H9 (cell line): ENCODE results near the gene CDK5R2. TPM values are rescaled to one million over a fixed set of nuclear protein-coding genes. Genes with fewer than 3 reads are reported as not detected.

ENCODE experiments used
- DNase-seq: peaks from one replicate; pipeline ENCODE4 v3.0.0-alpha.2; 2017
- H2AFZ ChIP-seq: one replicate; pipeline ENCODE4 v1.6.1; 2013; ENCODE audit warnings: mild to moderate bottlenecking, low read length, control low read depth, moderate library complexity
- H2AK5ac ChIP-seq: 2 replicates; pipeline ENCODE4 v1.6.1; 2013; ENCODE audit warnings: low read length, control low read depth, mixed read lengths; ENCODE audit not compliant: insufficient read length
- H2BK120ac ChIP-seq: one replicate; pipeline ENCODE4 v1.6.1; 2013; ENCODE audit warnings: low read depth, mild to moderate bottlenecking, low read length, control low read depth, inconsistent platforms; ENCODE audit not compliant: poor library complexity, severe bottlenecking
- H2BK12ac ChIP-seq: 2 replicates; pipeline ENCODE4 v1.6.1; 2013; ENCODE audit warnings: low read length, control low read depth, mixed read lengths, low read depth; ENCODE audit not compliant: insufficient read length
- H2BK15ac ChIP-seq: 2 replicates; pipeline ENCODE4 v1.6.1; 2013; ENCODE audit warnings: low read depth, low read length, control low read depth
- H2BK20ac ChIP-seq: one replicate; pipeline ENCODE4 v1.6.1; 2013; ENCODE audit warnings: low read depth, mild to moderate bottlenecking, low read length, control low read depth, inconsistent platforms; ENCODE audit not compliant: poor library complexity, severe bottlenecking
- H2BK5ac ChIP-seq: 2 replicates; pipeline ENCODE4 v1.6.1; 2013; ENCODE audit warnings: low read length, control low read depth, mixed read lengths; ENCODE audit not compliant: insufficient read length
- H3K14ac ChIP-seq: 2 replicates; pipeline ENCODE4 v1.6.1; 2013; ENCODE audit warnings: low read length, control low read depth; ENCODE audit not compliant: insufficient read depth
- H3K18ac ChIP-seq: 2 replicates; pipeline ENCODE4 v1.6.1; 2013; ENCODE audit warnings: low read depth, mild to moderate bottlenecking, mixed read lengths, low read length, control low read depth; ENCODE audit not compliant: insufficient read length
- H3K23ac ChIP-seq: 2 replicates; pipeline ENCODE4 v1.6.1; 2013; ENCODE audit warnings: low read length, control low read depth, mixed read lengths, low read depth; ENCODE audit not compliant: insufficient read length
- H3K23me2 ChIP-seq: 2 replicates; pipeline ENCODE4 v1.6.1; 2013; ENCODE audit warnings: low read depth, mild to moderate bottlenecking, mixed read lengths, low read length, control low read depth; ENCODE audit not compliant: insufficient read length, poor library complexity, severe bottlenecking
- H3K27ac ChIP-seq: 2 replicates; pipeline ENCODE4 v1.5.1; 2013; ENCODE audit warnings: low read length, control low read depth, mixed read lengths, low read depth; ENCODE audit not compliant: insufficient read length
- H3K27me3 ChIP-seq: 2 replicates; pipeline ENCODE4 v1.6.1; 2013; ENCODE audit warnings: low read length, control low read depth, inconsistent platforms; ENCODE audit not compliant: insufficient read depth
- H3K4ac ChIP-seq: 2 replicates; pipeline ENCODE4 v1.6.1; 2013; ENCODE audit warnings: low read depth, mild to moderate bottlenecking, control low read depth, inconsistent platforms, low read length, moderate library complexity
- H3K4me1 ChIP-seq: 2 replicates; pipeline ENCODE4 v1.6.1; 2013; ENCODE audit warnings: low read length, control low read depth, inconsistent platforms; ENCODE audit not compliant: insufficient read depth
- H3K4me2 ChIP-seq: 2 replicates; pipeline ENCODE4 v1.6.1; 2013; ENCODE audit warnings: low read length, control low read depth, mixed read lengths; ENCODE audit not compliant: insufficient read length, insufficient read depth
- H3K56ac ChIP-seq: 2 replicates; pipeline ENCODE4 v1.6.1; 2013; ENCODE audit warnings: low read depth, mild to moderate bottlenecking, mixed read lengths, low read length, control low read depth; ENCODE audit not compliant: insufficient read length
- H3K79me1 ChIP-seq: 2 replicates; pipeline ENCODE4 v1.6.1; 2013; ENCODE audit warnings: low read depth, mild to moderate bottlenecking, moderate library complexity, low read length, control low read depth, inconsistent platforms; ENCODE audit not compliant: insufficient read depth, poor library complexity, severe bottlenecking
- H3K79me2 ChIP-seq: 2 replicates; pipeline ENCODE4 v1.6.1; 2013; ENCODE audit warnings: low read length, control low read depth, inconsistent platforms; ENCODE audit not compliant: insufficient read depth
- H3K9ac ChIP-seq: 2 replicates; pipeline ENCODE4 v1.6.1; 2013; ENCODE audit warnings: low read length, control low read depth, mixed read lengths; ENCODE audit not compliant: insufficient read length; ENCODE audit errors: extremely low read depth
- H3K9me3 ChIP-seq: one replicate; pipeline ENCODE4 v1.6.1; 2013; ENCODE audit warnings: low read depth, low read length, inconsistent platforms; ENCODE audit not compliant: control insufficient read depth
- H3T11ph ChIP-seq: one replicate; pipeline ENCODE4 v1.6.1; 2013; ENCODE audit warnings: mild to moderate bottlenecking, low read length, control low read depth, inconsistent platforms
- H4K20me1 ChIP-seq: one replicate; pipeline ENCODE4 v1.6.1; 2013; ENCODE audit not compliant: control insufficient read depth, insufficient read length, insufficient read depth
- H4K5ac ChIP-seq: 2 replicates; pipeline ENCODE4 v1.6.1; 2013; ENCODE audit warnings: low read depth, mild to moderate bottlenecking, mixed read lengths, low read length, control low read depth; ENCODE audit not compliant: insufficient read length
- H4K8ac ChIP-seq: replicated peaks from 2 replicates; pipeline ENCODE4 v1.6.1; 2013; ENCODE audit warnings: low read length, control low read depth, mixed read lengths, low read depth; ENCODE audit not compliant: insufficient read length
- H4K91ac ChIP-seq: 2 replicates; pipeline ENCODE4 v1.6.1; 2013; ENCODE audit warnings: low read depth, mild to moderate bottlenecking, moderate library complexity, mixed read lengths, low read length, control low read depth; ENCODE audit not compliant: insufficient read length
- H3K27ac Mint-ChIP-seq, 3 experiments: 2 replicates in 2 of 3; 3 replicates in 1 of 3; pipeline ENCODE4 v1.8.0; 2020 to 2021; ENCODE audit warnings: mixed read lengths in 3 of 3, mild to moderate bottlenecking in 1 of 3, moderate library complexity in 1 of 3
- H3K27me3 Mint-ChIP-seq: 2 replicates; pipeline ENCODE4 v1.8.0; 2021; ENCODE audit warnings: low read depth, mild to moderate bottlenecking, moderate library complexity, mixed read lengths
- H3K36me3 Mint-ChIP-seq, 3 experiments: 2 replicates in 2 of 3; 3 replicates in 1 of 3; pipeline ENCODE4 v1.8.0; 2020 to 2021; ENCODE audit warnings: low read depth in 3 of 3, mixed read lengths in 3 of 3; ENCODE audit not compliant: insufficient read depth in 1 of 3
- H3K4me1 Mint-ChIP-seq, 2 experiments: 2 replicates each; pipeline ENCODE4 v1.8.0; 2020; ENCODE audit warnings: mixed read lengths in 2 of 2
- H3K4me3 Mint-ChIP-seq, 2 experiments: 2 replicates in 1 of 2; 3 replicates in 1 of 2; pipeline ENCODE4 v1.8.0; 2020 to 2021; ENCODE audit warnings: mild to moderate bottlenecking in 2 of 2, mixed read lengths in 2 of 2, moderate library complexity in 1 of 2
- H3K9me3 Mint-ChIP-seq, 2 experiments: 2 replicates in 1 of 2; 3 replicates in 1 of 2; pipeline ENCODE4 v1.8.0; 2020; ENCODE audit warnings: mild to moderate bottlenecking in 2 of 2, mixed read lengths in 2 of 2, moderate library complexity in 1 of 2
- WGBS: extraction: QIAGEN DNeasy Blood & Tissue Kit; methylation state at CpG from one replicate; pipeline ENCODE4 v1.1.7; 2013; ENCODE audit warnings: missing lambda C conversion rate, low lambda C conversion rate, mixed read lengths; ENCODE audit not compliant: insufficient read length; ENCODE audit errors: extremely low coverage; 5-methylcytosine and 5-hydroxymethylcytosine counted together
- total RNA-seq: library from RNA; stranded (reverse); gene quantifications from 2 replicates; pipeline ENCODE4 v1.2.1, GENCODE V29; 2021
- TF ChIP-seq, protein P1 (sequence below): fragments of 200-600 bp; sonication (generic); conservative IDR thresholded peaks from 3 replicates; pipeline ENCODE4 v1.8.0; 2021; ENCODE audit warnings: antibody characterized with exemption, mild to moderate bottlenecking

Gene CDK5R2
- total RNA-seq, 1 experiment from 2014 or later, result 0.26 TPM

DNA sequence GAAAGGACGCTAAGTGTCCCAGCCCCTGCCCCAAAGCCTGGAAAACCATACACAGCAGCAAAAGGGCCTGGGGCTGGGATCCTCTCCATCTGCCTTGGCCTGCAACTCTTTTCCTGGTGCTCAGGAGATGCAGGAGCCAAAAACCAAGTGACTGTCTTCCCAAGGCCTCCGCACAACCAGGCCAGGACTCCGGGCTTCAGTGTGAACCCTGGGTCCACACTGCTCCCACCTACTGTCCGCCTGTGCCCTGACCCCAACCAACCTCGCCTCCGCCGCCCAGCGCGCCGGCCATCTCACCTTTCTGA is 24.4 kb downstream of the CDK5R2 start:
- no peak overlapping the region for H3K18ac ChIP-seq
- DNase-seq, result no peak
- peaks cover 0 to 3% (median 0%) of the 10 kb centered on the region in 3 experiments; a peak in 1 of 7 replicates for H3K36me3 Mint-ChIP-seq
- no peak overlapping the region for H3K4ac ChIP-seq
- H3K23ac ChIP-seq, result no peak overlapping the region
- H4K5ac ChIP-seq, result no peak overlapping the region
- H4K8ac ChIP-seq, result no peak overlapping the region
- no peak overlapping the region for H2BK15ac ChIP-seq
- H3K79me2 ChIP-seq, result no peaks in the 10 kb centered on the region
- H2BK12ac ChIP-seq, result no peak overlapping the region
- H2BK20ac ChIP-seq, result no peak overlapping the region
- H3K4me1 Mint-ChIP-seq, result peaks cover 10 to 33% of the 10 kb centered on the region in 2 experiments
- H3K56ac ChIP-seq, result no peak overlapping the region
- TF ChIP-seq, protein P1, sequence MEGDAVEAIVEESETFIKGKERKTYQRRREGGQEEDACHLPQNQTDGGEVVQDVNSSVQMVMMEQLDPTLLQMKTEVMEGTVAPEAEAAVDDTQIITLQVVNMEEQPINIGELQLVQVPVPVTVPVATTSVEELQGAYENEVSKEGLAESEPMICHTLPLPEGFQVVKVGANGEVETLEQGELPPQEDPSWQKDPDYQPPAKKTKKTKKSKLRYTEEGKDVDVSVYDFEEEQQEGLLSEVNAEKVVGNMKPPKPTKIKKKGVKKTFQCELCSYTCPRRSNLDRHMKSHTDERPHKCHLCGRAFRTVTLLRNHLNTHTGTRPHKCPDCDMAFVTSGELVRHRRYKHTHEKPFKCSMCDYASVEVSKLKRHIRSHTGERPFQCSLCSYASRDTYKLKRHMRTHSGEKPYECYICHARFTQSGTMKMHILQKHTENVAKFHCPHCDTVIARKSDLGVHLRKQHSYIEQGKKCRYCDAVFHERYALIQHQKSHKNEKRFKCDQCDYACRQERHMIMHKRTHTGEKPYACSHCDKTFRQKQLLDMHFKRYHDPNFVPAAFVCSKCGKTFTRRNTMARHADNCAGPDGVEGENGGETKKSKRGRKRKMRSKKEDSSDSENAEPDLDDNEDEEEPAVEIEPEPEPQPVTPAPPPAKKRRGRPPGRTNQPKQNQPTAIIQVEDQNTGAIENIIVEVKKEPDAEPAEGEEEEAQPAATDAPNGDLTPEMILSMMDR, result no peak
- H3K14ac ChIP-seq, result no peak overlapping the region
- H3K4me3 Mint-ChIP-seq, result peak overlapping the region in 1 of 2 experiments; percentile 54; a peak in 1 of 5 replicates
- H2BK120ac ChIP-seq, result no peak overlapping the region
- H2AFZ ChIP-seq, result no peak overlapping the region
- H2BK5ac ChIP-seq, result no peak overlapping the region
- no peak overlapping the region for H3K27ac ChIP-seq
- H3K27me3 Mint-ChIP-seq, result peaks cover 99% of the 10 kb centered on the region
- H4K91ac ChIP-seq, result no peak overlapping the region
- H2AK5ac ChIP-seq, result no peak overlapping the region
- H3T11ph ChIP-seq, result no peak overlapping the region
- H4K20me1 ChIP-seq, result no peaks in the 10 kb centered on the region
- no peak overlapping the region for H3K9ac ChIP-seq
- H3K79me1 ChIP-seq, result no peaks in the 10 kb centered on the region
- no peak overlapping the region for H3K4me2 ChIP-seq
- peaks cover 16% of the 10 kb centered on the region for H3K23me2 ChIP-seq
- H3K4me1 ChIP-seq, result no peaks in the 10 kb centered on the region; the same call in 1 of the 2 replicates
- peaks cover 78% of the 10 kb centered on the region for H3K27me3 ChIP-seq
- H3K9me3 ChIP-seq, result no peaks in the 10 kb centered on the region
- H3K9me3 Mint-ChIP-seq, result peaks cover 2 to 5% of the 10 kb centered on the region in 2 experiments; a peak in 2 of 5 replicates
- no CpG with 5 or more reads among the region's 10 CpGs for WGBS
- H3K27ac Mint-ChIP-seq, result no peak overlapping the region
